Endothelial cell of umbilical vein (primary cell): ENCODE measurements around the gene NR2F2. TPM values are rescaled to one million over a fixed set of nuclear protein-coding genes. Genes with fewer than 3 reads are reported as not detected.

Experiments used
- BruUV-seq: library from RNA; stranded (reverse); fragments of 400-500 nt; replicated peaks from 2 replicates; lab custom pipeline; 2021; lab: Mats Ljungman, UMichigan
- CTCF ChIA-PET: fragments of 300-600, 350-600 bp; sonication (Branson Sonifier 250); formaldehyde crosslinking; loops from one replicate; lab custom pipeline; 2021; ENCODE audit warnings: antibody characterized with exemption, inconsistent platforms; lab: Charles Lee
- POLR2A ChIA-PET: fragments of 300-600, 350-600 bp; sonication (Branson Sonifier 250); formaldehyde crosslinking; loops from one replicate; lab custom pipeline; 2021; ENCODE audit warnings: antibody characterized with exemption, inconsistent platforms; lab: Charles Lee
- DNase-seq: peaks from one replicate; pipeline ENCODE4 v3.0.0-alpha.2; 2011; ENCODE audit warnings: low read depth, low spot score
- FAIRE-seq: peaks from 2 replicates; lab custom pipeline; 2011; peaks lifted over from hg19 to GRCh38; lab: Jason Lieb, UNC
- H2AFZ ChIP-seq: 2 replicates; pipeline ENCODE4 v1.6.0; 2012; ENCODE audit warnings: low read depth, low read length, control low read depth, inconsistent platforms
- H3K27ac ChIP-seq: 2 replicates; pipeline ENCODE4 v1.5.1; 2011; ENCODE audit warnings: low read depth, mild to moderate bottlenecking, control low read depth, low read length, moderate library complexity; ENCODE audit not compliant: insufficient read depth
- H3K27me3 ChIP-seq, 2 experiments: 2 replicates each; pipeline versions ENCODE4 v1.6.0 to v1.6.1; 2011; ENCODE audit warnings: low read length in 2 of 2, mixed read lengths in 1 of 2; ENCODE audit not compliant: control insufficient read depth in 2 of 2, insufficient read depth in 2 of 2
- H3K36me3 ChIP-seq, 2 experiments: 2 replicates in 1 of 2; 3 replicates in 1 of 2; pipeline ENCODE4 v1.5.1; 2011; ENCODE audit warnings: low read length in 2 of 2, mild to moderate bottlenecking in 1 of 2, moderate library complexity in 1 of 2; ENCODE audit not compliant: control insufficient read depth in 2 of 2, insufficient read depth in 2 of 2; ENCODE audit errors: extremely low read depth in 1 of 2
- H3K4me1 ChIP-seq: 3 replicates; pipeline ENCODE4 v1.5.1; 2011; ENCODE audit warnings: mild to moderate bottlenecking, low read length; ENCODE audit not compliant: control insufficient read depth, insufficient read depth; ENCODE audit errors: extremely low read depth
- H3K4me2 ChIP-seq: 2 replicates; pipeline ENCODE4 v1.6.1; 2011; ENCODE audit warnings: low read length, control low read depth, mixed read lengths; ENCODE audit not compliant: insufficient read depth
- H3K4me3 ChIP-seq, 3 experiments: fragments of 200-600 bp in 1 of 3; sonication (generic), shearing (Covaris generic) in 1 of 3; replicated peaks in 1 of 3; 2 replicates each; pipeline ENCODE4 v1.5.1; 2011 to 2016; ENCODE audit warnings: control low read depth in 3 of 3, low read length in 3 of 3, mild to moderate bottlenecking in 2 of 3, inconsistent platforms in 1 of 3, low read depth in 1 of 3, moderate library complexity in 1 of 3; ENCODE audit not compliant: insufficient read depth in 1 of 3
- H3K79me2 ChIP-seq: 2 replicates; pipeline ENCODE4 v1.6.0; 2012; ENCODE audit warnings: low read length, inconsistent platforms; ENCODE audit not compliant: control insufficient read depth, insufficient read depth
- H3K9ac ChIP-seq: replicated peaks from 2 replicates; pipeline ENCODE3; 2011; ENCODE audit warnings: low read length, control low read depth; ENCODE audit not compliant: insufficient read depth; ENCODE audit errors: extremely low read depth
- H3K9me1 ChIP-seq: replicated peaks from 3 replicates; pipeline ENCODE4 v1.6.0; 2011; ENCODE audit warnings: mild to moderate bottlenecking, low read length; ENCODE audit not compliant: control insufficient read depth, insufficient read depth; ENCODE audit errors: extremely low read depth
- H3K9me3 ChIP-seq: replicated peaks from 2 replicates; pipeline ENCODE4 v1.5.1; 2012; ENCODE audit warnings: low read length, inconsistent platforms; ENCODE audit not compliant: control insufficient read depth, insufficient read depth
- H4K20me1 ChIP-seq: replicated peaks from 2 replicates; pipeline ENCODE3; 2011; ENCODE audit warnings: mild to moderate bottlenecking, low read length; ENCODE audit not compliant: control insufficient read depth, insufficient read depth; ENCODE audit errors: extremely low read depth
- GATA2 ChIP-seq: IDR thresholded peaks from 2 replicates; pipeline ENCODE4 v1.7.0; 2011; ENCODE audit warnings: low read depth, mild to moderate bottlenecking, moderate library complexity, mixed read lengths, low read length; ENCODE audit not compliant: insufficient read length, insufficient read depth
- JUN ChIP-seq: IDR thresholded peaks from 2 replicates; pipeline ENCODE4 v1.6.1; 2011; ENCODE audit warnings: borderline replicate concordance, low read depth; ENCODE audit not compliant: insufficient read length, insufficient read depth
- MYC ChIP-seq: IDR thresholded peaks from one replicate; pipeline ENCODE4 v1.6.1; 2011; ENCODE audit warnings: mild to moderate bottlenecking, low read depth, low read length
- POLR2A ChIP-seq: IDR thresholded peaks from 2 replicates; pipeline ENCODE4 v1.6.1; 2012; ENCODE audit warnings: low read depth, mild to moderate bottlenecking, control low read depth, low read length
- POLR2AphosphoS5 ChIP-seq: IDR thresholded peaks from 2 replicates; pipeline ENCODE4 v1.6.1; 2012; ENCODE audit warnings: low read depth, mild to moderate bottlenecking, control low read depth, low read length, moderate library complexity; ENCODE audit not compliant: insufficient read depth
- dilution Hi-C: fragments of 300-500 bp; cut with MboI; formaldehyde crosslinking; loops from one replicate; pipeline ENCODE4 v1.15.0; 2019; ENCODE audit warnings: low sequenced_read_pairs; ENCODE audit not compliant: extremely low pct_ligation_motif_present
- intact Hi-C: fragments of 100-400 bp; cut with micrococcal nuclease; formaldehyde crosslinking; loops from one replicate; pipeline ENCODE4 v1.10.0; 2022
- polyA plus RNA-seq, 4 experiments: library from polyadenylated mRNA; depleted of rRNA in 3 of 4; stranded (reverse) in 3 of 4; unstranded in 1 of 4; fragments of >200 nt; gene quantifications; 2 replicates each; pipeline versions ENCODE4 v1.2.1 to v1.2.3, GENCODE V29; 2011 to 2012; ENCODE audit warnings: missing spikeins in 1 of 4
- total RNA-seq: library from RNA; stranded (reverse); gene quantifications from 2 replicates; pipeline ENCODE4 v1.2.3, GENCODE V29; 2021
- TF ChIP-seq, protein P1 (sequence below), 2 donors: IDR thresholded peaks; 1 replicate in 1 of 2; 2 replicates in 1 of 2; pipeline ENCODE4 v1.5.1; 2011; ENCODE audit warnings: low read length in 2 of 2, mild to moderate bottlenecking in 2 of 2, moderate library complexity in 2 of 2, control low read depth in 1 of 2, inconsistent platforms in 1 of 2, low read depth in 1 of 2; ENCODE audit not compliant: insufficient read depth in 1 of 2; ENCODE audit errors: extremely low read depth in 1 of 2
- TF ChIP-seq, protein P2 (sequence below): IDR thresholded peaks from 2 replicates; pipeline ENCODE4 v1.6.1; 2011; ENCODE audit not compliant: insufficient read depth, insufficient read length

Gene NR2F2
- total and polyA plus RNA-seq, 2 donors (not counting 3 experiments of a cell fraction or from before 2014, with no cell fraction given): 105 to 182 TPM

DNA sequence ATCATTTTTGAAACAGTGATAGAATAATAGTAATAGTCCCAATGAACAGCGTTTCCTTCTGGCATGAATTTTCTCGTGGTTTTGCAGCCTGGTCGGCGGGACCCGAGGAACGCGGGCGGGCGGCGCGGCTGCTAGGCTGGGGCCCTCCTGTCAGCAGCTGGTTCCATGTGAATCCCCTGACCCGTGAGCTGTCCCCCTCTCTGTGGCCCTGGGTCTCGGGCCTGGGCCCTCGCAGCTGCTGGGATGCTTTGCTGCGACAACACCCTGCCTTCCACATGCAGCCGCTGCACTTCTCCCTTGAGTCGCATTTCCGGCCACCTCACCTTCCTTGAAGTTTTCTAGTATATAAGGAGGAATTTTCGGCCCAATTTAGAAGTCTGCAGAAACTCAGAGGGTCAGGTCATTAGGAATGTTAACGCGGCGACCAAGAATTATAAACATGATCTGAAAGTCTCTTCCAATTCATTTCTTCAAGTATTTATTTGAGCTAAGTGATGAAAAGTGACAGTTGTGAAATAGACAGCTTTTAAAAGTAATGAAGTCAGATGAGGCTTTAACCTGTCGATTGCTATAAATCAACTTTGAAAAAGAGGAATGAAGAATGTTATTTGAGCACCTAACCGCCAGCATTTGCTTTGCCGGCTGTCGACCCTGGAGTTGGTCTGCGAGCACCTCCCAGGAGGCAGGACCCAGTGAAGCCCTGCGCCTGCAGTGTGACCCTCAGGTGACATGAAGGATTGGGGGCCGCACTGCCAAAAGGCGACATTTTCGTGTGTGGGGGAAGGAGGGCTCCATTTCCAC is 27.7 kb downstream of the NR2F2 start:
- CTCF ChIA-PET: interaction anchor here (0.7 to 8.4 kb wide), 16 partner anchors 9 to 1686 kb away, joined by 3 to 63 read pairs (median 8); no protein-coding TSS in a partner anchor
- TF ChIP-seq JUN (no peak), POLR2AphosphoS5 (peak; percentile 31), POLR2A (no peak), MYC (no peak), GATA2 (no peak)
- TF ChIP-seq, protein P1, sequence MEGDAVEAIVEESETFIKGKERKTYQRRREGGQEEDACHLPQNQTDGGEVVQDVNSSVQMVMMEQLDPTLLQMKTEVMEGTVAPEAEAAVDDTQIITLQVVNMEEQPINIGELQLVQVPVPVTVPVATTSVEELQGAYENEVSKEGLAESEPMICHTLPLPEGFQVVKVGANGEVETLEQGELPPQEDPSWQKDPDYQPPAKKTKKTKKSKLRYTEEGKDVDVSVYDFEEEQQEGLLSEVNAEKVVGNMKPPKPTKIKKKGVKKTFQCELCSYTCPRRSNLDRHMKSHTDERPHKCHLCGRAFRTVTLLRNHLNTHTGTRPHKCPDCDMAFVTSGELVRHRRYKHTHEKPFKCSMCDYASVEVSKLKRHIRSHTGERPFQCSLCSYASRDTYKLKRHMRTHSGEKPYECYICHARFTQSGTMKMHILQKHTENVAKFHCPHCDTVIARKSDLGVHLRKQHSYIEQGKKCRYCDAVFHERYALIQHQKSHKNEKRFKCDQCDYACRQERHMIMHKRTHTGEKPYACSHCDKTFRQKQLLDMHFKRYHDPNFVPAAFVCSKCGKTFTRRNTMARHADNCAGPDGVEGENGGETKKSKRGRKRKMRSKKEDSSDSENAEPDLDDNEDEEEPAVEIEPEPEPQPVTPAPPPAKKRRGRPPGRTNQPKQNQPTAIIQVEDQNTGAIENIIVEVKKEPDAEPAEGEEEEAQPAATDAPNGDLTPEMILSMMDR (IDR thresholded peaks at IDR 0.05; ENCODE audit: extremely low read depth in 1 of 2, insufficient read depth in 1 of 2, low read depth in 1 of 2, low read length in 2 of 2): no peak
- TF ChIP-seq, protein P2, sequence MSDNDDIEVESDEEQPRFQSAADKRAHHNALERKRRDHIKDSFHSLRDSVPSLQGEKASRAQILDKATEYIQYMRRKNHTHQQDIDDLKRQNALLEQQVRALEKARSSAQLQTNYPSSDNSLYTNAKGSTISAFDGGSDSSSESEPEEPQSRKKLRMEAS: no peak
- Histone ChIP-seq H3K4me3 (peak overlapping the region; percentile 46 to 81 (median 65)), H3K9me1 (no peaks in the 10 kb centered on the region), H2AFZ (peak overlapping the region; percentile 48), H3K4me2 (peak overlapping the region; percentile 96), H3K27ac (peak overlapping the region; percentile 76), H3K79me2 (peaks cover 52% of the 10 kb centered on the region), H3K4me1 (peaks cover 57% of the 10 kb centered on the region), H3K36me3 (no peaks in the 10 kb centered on the region), H4K20me1 (no peaks in the 10 kb centered on the region), H3K9ac (peak overlapping the region; percentile 83), H3K27me3 (no peaks in the 10 kb centered on the region), H3K9me3 (no peaks in the 10 kb centered on the region)
- FAIRE-seq (peak; percentile 61), DNase-seq (no peak)
- intact Hi-C loops: loop anchor here (5.0 to 10.0 kb wide), 6 partner anchors 329 to 1937 kb away; no protein-coding TSS in a partner anchor
- dilution Hi-C loops: no loop called here
- POLR2A ChIA-PET: interaction anchor here (1.4 kb wide), 1 partner anchor 31 kb away, joined by 5 read pairs; no protein-coding TSS in a partner anchor
- no TSS peak for BruUV-seq
